Loucy (cell line): ENCODE results near the gene DAB2.

Experiments used
- H2AFZ ChIP-seq: fragments of 200-600 bp; sonication (generic); 2 replicates; pipeline ENCODE4 v1.6.0; 2016; ENCODE audit warnings: antibody characterized with exemption, mild to moderate bottlenecking, low read length, moderate library complexity
- H3F3A ChIP-seq: fragments of 200-600 bp; 2 replicates; pipeline ENCODE4 v1.6.0; 2016; ENCODE audit warnings: antibody characterized with exemption, low read depth, mild to moderate bottlenecking
- H3K27me3 ChIP-seq: fragments of 200-600 bp; sonication (generic); 2 replicates; pipeline ENCODE4 v1.6.1; 2014; ENCODE audit warnings: low read length, mild to moderate bottlenecking; ENCODE audit not compliant: insufficient read depth, poor library complexity, severe bottlenecking
- H3K36me3 ChIP-seq: fragments of 200-600 bp; sonication (generic); 2 replicates; pipeline ENCODE4 v1.6.1; 2016; ENCODE audit warnings: low read length; ENCODE audit not compliant: insufficient read depth
- H3K4me1 ChIP-seq: fragments of 200-600 bp; sonication (generic); 2 replicates; pipeline ENCODE4 v1.5.1; 2014; ENCODE audit warnings: low read length, mild to moderate bottlenecking; ENCODE audit not compliant: insufficient read depth, poor library complexity, severe bottlenecking
- H3K4me2 ChIP-seq: fragments of 200-600 bp; sonication (generic); 2 replicates; pipeline ENCODE4 v1.6.0; 2014; ENCODE audit warnings: antibody characterized with exemption, low read length, low read depth, mild to moderate bottlenecking; ENCODE audit not compliant: poor library complexity, severe bottlenecking
- H3K4me3 ChIP-seq: fragments of 200-600 bp; sonication (generic); 2 replicates; pipeline ENCODE4 v1.5.1; 2014; ENCODE audit warnings: low read length, mild to moderate bottlenecking, mixed read lengths; ENCODE audit not compliant: poor library complexity, severe bottlenecking
- H3K79me2 ChIP-seq: fragments of 200-600 bp; sonication (generic); 2 replicates; pipeline ENCODE4 v1.6.1; 2014; ENCODE audit warnings: low read length; ENCODE audit not compliant: insufficient read depth
- H3K9ac ChIP-seq: fragments of 200-600 bp; sonication (generic); 2 replicates; pipeline ENCODE4 v1.6.0; 2014; ENCODE audit warnings: mild to moderate bottlenecking, low read depth, low read length, moderate library complexity; ENCODE audit not compliant: poor library complexity, severe bottlenecking
- H3K9me2 ChIP-seq: fragments of 200-600 bp; sonication (generic); replicated peaks from 2 replicates; pipeline ENCODE4 v1.6.1; 2016; ENCODE audit warnings: low read depth, low read length, mixed read lengths
- H3K9me3 ChIP-seq: fragments of 200-600 bp; sonication (generic); 2 replicates; pipeline ENCODE4 v1.6.1; 2014; ENCODE audit warnings: mild to moderate bottlenecking, antibody characterized with exemption, low read length, low read depth; ENCODE audit not compliant: insufficient read depth
- H4K20me1 ChIP-seq: fragments of 200-600 bp; sonication (generic); 2 replicates; pipeline ENCODE4 v1.6.0; 2014; ENCODE audit warnings: antibody characterized with exemption, low read length, mild to moderate bottlenecking; ENCODE audit not compliant: insufficient read depth, poor library complexity, severe bottlenecking
- CTCF ChIP-seq: fragments of 200-600 bp; sonication (generic); conservative IDR thresholded peaks from 2 replicates; pipeline ENCODE4 v1.5.1; 2014; ENCODE audit warnings: mild to moderate bottlenecking, antibody characterized with exemption, low read length
- EZH2phosphoT487 ChIP-seq: fragments of 200-600 bp; IDR thresholded peaks from 2 replicates; pipeline ENCODE4 v1.6.1; 2018; ENCODE audit warnings: antibody characterized with exemption, mild to moderate bottlenecking, moderate library complexity, borderline replicate concordance

DAB2 gene

GRCh38 chr5:39377613-39378012 is 47.2 kb downstream of the DAB2 start:
- Histone ChIP-seq H3K79me2 (no peaks in the 10 kb centered on the region), H3K4me1 (no peaks in the 10 kb centered on the region), H3K4me2 (no peak overlapping the region), H2AFZ (no peak overlapping the region), H3K4me3 (no peak overlapping the region), H3K9me2 (no peaks in the 10 kb centered on the region), H3K36me3 (no peaks in the 10 kb centered on the region), H3K9ac (no peak overlapping the region), H3F3A (no peaks in the 10 kb centered on the region), H4K20me1 (no peaks in the 10 kb centered on the region), H3K9me3 (no peaks in the 10 kb centered on the region), H3K27me3 (no peaks in the 10 kb centered on the region)
- no peak for TF ChIP-seq EZH2phosphoT487
- TF ChIP-seq CTCF = no peak

GRCh38 chr5:39376293-39376714 is 48.5 kb downstream of the DAB2 start:
- Histone ChIP-seq H3K9ac (no peak overlapping the region), H3K9me2 (no peaks in the 10 kb centered on the region), H3K27me3 (no peaks in the 10 kb centered on the region), H3K4me2 (no peak overlapping the region), H3K4me3 (no peak overlapping the region), H2AFZ (no peak overlapping the region), H3F3A (no peaks in the 10 kb centered on the region), H3K79me2 (no peaks in the 10 kb centered on the region), H3K9me3 (no peaks in the 10 kb centered on the region), H3K36me3 (no peaks in the 10 kb centered on the region), H4K20me1 (no peaks in the 10 kb centered on the region), H3K4me1 (no peaks in the 10 kb centered on the region)
- TF ChIP-seq CTCF (peak; percentile 94), EZH2phosphoT487 (no peak)

GRCh38 chr5:39373791-39374190 is 51.0 kb downstream of the DAB2 start:
- H3K9ac ChIP-seq = no peak overlapping the region
- H3K4me2 ChIP-seq = no peak overlapping the region
- no peak for TF ChIP-seq CTCF
- TF ChIP-seq EZH2phosphoT487 = no peak
- H3K4me3 ChIP-seq = no peak overlapping the region
- no peaks in the 10 kb centered on the region for H3K79me2 ChIP-seq
- no peaks in the 10 kb centered on the region for H3K36me3 ChIP-seq
- no peaks in the 10 kb centered on the region for H3K9me2 ChIP-seq
- no peaks in the 10 kb centered on the region for H3F3A ChIP-seq
- no peak overlapping the region for H2AFZ ChIP-seq
- H4K20me1 ChIP-seq = no peaks in the 10 kb centered on the region
- no peaks in the 10 kb centered on the region for H3K4me1 ChIP-seq
- H3K9me3 ChIP-seq = no peaks in the 10 kb centered on the region
- H3K27me3 ChIP-seq = no peaks in the 10 kb centered on the region
